DMS153 treated with DMSO at 0.1 percent for 48 hours (cell line): ENCODE results near the gene KLHL29.

Experiments used
- DNase-seq: peaks from one replicate; lab custom pipeline; 2025; ENCODE audit not compliant: unreplicated experiment; lab: John Stamatoyannopoulos, UW

Gene KLHL29

DNA sequence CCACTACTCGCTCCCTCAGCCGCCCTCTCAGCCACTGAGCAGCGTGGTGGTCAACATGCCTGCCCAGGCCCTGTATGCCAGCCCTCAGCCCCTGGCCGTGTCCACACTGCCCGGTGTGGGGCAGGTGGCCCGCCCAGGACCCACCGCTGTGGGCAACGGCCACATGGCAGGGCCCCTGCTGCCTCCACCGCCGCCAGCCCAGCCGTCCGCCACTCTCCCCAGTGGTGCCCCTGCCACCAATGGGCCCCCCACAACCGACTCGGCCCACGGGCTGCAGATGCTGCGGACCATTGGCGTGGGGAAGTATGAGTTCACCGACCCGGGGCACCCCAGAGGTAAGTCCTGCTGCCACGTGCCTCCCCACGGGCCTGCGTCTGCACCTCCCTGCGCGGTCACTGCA, 257.5 kb downstream of the KLHL29 start:
- no peak for DNase-seq

DNA sequence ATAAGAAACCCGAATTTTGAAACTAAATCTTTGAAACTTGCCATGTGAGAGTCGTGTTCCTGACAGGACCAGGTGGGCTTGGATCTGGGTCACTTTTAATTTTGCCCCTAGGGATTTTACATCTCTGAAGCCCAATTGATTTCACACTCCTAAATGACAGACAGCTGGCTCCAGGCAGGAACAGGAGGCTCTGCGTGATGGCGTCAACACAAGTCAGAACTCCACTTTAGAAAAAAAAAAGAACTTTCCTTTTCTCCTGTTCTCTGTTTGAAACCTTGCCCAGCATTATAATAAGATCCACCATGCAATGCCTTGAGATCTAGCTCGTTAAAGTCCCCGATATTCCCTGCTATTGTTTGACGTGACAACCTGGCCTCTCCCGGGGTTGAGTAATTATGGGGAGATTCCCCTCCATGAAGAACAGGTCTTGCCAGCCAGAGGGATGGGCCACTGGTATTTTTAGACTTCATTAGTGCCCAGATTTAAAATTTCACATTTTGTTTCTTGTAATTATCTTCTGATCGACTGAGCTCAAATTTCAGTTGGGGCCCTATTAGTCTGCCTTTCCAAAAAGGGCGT, 260.3 kb downstream of the KLHL29 start:
- no peak for DNase-seq

GRCh38 chr2:23647563-23647962, 262.6 kb downstream of the KLHL29 start:
- no peak for DNase-seq

DNA sequence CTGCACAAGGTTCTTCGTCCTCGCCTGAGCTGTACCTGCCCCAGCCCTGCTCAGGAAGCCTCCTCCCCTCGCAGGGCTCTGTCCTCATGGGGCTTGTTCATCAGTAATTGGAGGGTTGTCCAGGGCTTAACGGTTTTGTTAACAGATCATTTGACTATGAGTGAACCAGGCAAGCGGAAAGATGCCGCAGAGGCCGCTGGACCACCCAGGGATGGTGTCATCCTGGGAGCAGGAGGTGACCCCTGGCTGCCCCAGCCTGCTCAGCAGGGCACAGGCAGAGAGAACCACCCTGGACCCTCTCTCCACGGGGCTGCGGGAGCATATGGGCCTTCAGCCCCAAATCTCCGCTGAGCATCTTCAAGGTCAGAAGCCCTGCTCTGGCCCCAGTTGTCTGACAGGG, 264.3 kb downstream of the KLHL29 start:
- DNase-seq = no peak

DNA sequence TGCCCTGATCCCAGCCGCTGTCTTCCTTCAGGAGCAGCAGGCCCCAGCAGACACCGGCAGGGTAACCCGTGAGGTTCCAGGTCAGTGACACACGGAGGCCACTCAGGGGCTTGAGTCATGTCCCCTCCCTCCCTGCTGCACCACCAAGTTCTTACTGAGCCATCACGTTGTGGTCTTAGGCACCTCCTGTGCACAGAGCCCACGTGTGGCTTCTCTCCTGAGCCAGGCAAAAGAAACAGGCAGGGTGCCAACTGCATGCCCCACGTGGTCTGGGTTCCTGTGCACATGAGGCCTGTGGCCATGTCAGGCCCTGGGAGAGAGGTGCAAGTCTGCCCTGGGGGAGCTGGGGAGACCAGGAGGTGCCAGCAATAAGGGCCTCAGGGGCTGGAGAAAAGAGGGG, 264.8 kb downstream of the KLHL29 start:
- no peak for DNase-seq

- DNase-seq = no peak
Measured at GRCh38 chr2:23651187-23652080, 266.5 kb downstream of the KLHL29 start.

DNA sequence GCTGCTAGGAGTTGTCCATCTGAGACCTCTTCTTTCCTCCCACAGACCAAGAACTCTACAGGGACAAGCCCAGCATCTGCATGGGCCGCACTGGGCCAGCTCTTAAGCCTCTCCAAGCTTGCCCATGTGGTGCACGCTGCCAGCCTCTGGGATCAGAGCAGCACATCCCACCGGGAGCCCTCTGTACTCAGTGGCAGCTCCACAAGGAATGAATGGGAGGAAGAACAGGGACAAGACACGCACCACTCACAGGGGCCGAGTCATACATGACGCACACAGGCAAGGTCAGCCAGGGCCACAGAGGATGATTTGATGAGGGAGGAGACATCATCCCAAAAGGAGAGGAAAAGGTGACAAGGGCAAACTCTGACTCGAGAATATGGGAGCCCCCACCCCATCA, 268.3 kb downstream of the KLHL29 start:
- no peak for DNase-seq

DNA sequence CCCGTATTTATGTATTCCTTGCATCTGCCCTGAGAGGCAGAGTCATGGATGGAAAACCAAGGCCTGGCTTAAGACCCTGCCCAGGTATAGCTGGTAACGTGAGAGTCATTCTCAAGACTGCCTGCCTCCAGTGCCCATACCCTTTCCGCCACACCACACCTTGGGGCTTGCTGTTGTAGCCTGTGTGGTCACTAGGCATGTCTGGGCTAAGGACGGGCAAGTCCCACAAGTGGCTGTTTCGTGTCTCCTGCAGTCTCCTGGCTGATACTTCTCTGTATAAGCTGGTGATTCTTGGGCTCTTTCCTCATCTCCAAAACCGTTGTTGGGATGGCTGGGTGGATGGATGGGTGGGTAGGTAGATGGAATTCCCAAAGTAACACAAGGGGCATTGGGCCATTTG, 269.8 kb downstream of the KLHL29 start:
- DNase-seq = no peak

GRCh38 chr2:23655934-23656596, 271.1 kb downstream of the KLHL29 start:
- no peak for DNase-seq

GRCh38 chr2:23656597-23656973, 271.6 kb downstream of the KLHL29 start:
- DNase-seq = no peak

DNA sequence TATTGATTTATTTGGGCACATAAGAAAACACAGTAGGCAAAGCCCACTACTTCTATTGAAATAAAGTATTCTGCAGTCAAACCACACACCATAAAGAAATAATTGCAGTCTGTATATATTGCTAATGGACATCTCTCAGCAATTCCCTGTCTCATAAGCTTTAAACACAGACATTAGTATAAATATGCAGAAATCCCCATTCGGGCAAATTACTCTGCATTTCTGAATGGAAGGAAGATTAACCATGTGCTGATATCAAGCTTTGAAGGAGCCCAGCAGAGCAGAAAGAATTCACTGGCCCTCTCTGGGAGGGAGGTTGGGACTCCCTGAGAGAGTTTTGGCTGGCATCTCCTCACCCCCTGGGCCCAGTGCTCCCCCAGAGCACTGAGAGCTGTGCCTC, 272.4 kb downstream of the KLHL29 start:
- DNase-seq = no peak

- DNase-seq = no peak
Measured at GRCh38 chr2:23657934-23658333, 273.0 kb downstream of the KLHL29 start.

DNA sequence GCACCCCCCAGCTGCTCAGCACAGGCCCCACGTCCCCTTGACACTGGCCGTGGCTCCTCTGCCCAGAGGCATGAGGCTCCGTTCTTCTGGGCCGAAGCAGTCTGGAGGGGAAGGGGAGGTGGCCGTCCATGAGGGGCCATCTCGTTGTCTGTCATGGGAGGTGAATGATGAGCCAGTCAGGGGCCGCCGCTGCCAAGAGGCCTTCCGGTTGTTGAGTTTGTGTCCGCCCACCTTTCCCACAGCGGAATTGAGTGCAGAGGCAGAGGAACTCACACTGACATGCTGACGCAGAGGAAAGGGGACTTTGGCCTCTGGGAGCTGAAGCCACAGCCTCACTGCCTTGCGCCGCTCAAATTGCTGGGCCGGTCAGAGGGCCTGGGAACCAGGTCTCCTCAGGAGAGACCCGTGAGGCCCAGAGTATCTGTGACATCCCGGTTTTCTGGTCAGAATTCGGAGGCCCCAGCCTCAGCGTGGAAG, 273.5 kb downstream of the KLHL29 start:
- no peak for DNase-seq

DNA sequence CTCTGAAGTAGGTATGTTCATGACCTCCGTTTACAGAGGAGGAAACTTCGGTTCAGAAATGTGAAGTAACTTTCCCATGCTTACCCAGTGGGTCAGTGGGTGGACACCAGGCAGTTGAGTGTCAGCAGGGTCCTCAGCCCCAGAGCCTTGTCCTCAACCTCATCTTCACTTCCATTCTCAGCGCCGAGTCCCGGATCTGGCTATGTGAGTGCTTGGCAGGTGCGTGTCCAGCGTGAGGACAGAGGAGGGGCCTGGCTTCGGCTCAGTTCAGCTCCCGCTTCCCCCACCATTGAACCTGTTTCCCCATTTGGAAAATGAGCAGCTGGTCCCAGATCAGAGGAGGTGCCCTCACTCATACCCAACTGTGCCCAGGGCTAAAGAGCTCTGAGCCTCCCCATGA, 274.3 kb downstream of the KLHL29 start:
- DNase-seq = no peak

- DNase-seq = no peak
Measured at GRCh38 chr2:23659773-23660172, 274.8 kb downstream of the KLHL29 start.

GRCh38 chr2:23660237-23660636, 275.3 kb downstream of the KLHL29 start:
- DNase-seq = no peak

- no peak for DNase-seq
Measured at GRCh38 chr2:23661276-23662050, 276.5 kb downstream of the KLHL29 start.

GRCh38 chr2:23662466-23662865, 277.5 kb downstream of the KLHL29 start:
- no peak for DNase-seq

- no peak for DNase-seq
Measured at GRCh38 chr2:23662941-23663920, 278.3 kb downstream of the KLHL29 start.
